ENCODE measurements around the gene MAGED1. TPM values are rescaled to one million over a fixed set of nuclear protein-coding genes. Genes with fewer than 3 reads are reported as not detected.

The MAGED1 gene
- polyA plus RNA-seq, 1 of the 3 experiments (the other 2 are of a cell fraction), result 184 TPM

GRCh38 chrX:51905711-51906110 lies 12.3 kb downstream of the MAGED1 start (continued):
- TF ChIP-seq IRF3 (IDR thresholded peaks at IDR 0.05; ENCODE audit: low read depth, low read length) (no peak), NRF1 (IDR thresholded peaks at IDR 0.05; ENCODE audit: low read depth, low read length) (no peak), RAD21 (IDR thresholded peaks at IDR 0.05; ENCODE audit: low read length) (no peak), CHD2 (IDR thresholded peaks at IDR 0.05; ENCODE audit: low read length, partially characterized antibody) (no peak), POLR2AphosphoS5 (IDR thresholded peaks at IDR 0.05; ENCODE audit: low read depth, low read length) (no peak), MEF2A (IDR thresholded peaks at IDR 0.05; ENCODE audit: borderline replicate concordance, low read depth) (no peak), USF1 (IDR thresholded peaks at IDR 0.05; ENCODE audit: borderline replicate concordance, low read depth) (no peak)

- H3K79me2 ChIP-seq (ENCODE audit: insufficient read depth), result no peaks in the 10 kb centered on the region
- POLR2A ChIA-PET, result no interaction called here
- H2AFZ ChIP-seq (ENCODE audit: low read depth), result no peak overlapping the region
- no peak overlapping the region for H3K9ac ChIP-seq
- WGBS (ENCODE audit: low lambda C conversion rate), result 26% methylated on average over 2 of the region's 2 CpGs
- TF ChIP-seq FOXM1 (IDR thresholded peaks at IDR 0.05; ENCODE audit: low read depth) (no peak), REST (IDR thresholded peaks at IDR 0.05; ENCODE audit: low read depth, low read length) (no peak), RXRA (IDR thresholded peaks at IDR 0.05; ENCODE audit: borderline replicate concordance, low read depth) (no peak), TCF12 (IDR thresholded peaks at IDR 0.05) (no peak), CTCF (IDR thresholded peaks at IDR 0.05) (no peak), PBX3 (IDR thresholded peaks at IDR 0.05) (no peak), RFX5 (IDR thresholded peaks at IDR 0.05; ENCODE audit: low read length) (no peak), NRF1 (IDR thresholded peaks at IDR 0.05; ENCODE audit: low read depth, low read length) (no peak)
- no peaks in the 10 kb centered on the region for H4K20me1 ChIP-seq (ENCODE audit: insufficient read depth)
- H3K4me3 ChIP-seq (ENCODE audit: low read depth in 2 of 2, low read length in 1 of 2), result no peak overlapping the region
- no peaks in the 10 kb centered on the region for H3K4me1 ChIP-seq (ENCODE audit: control insufficient read depth in 1 of 2, insufficient read depth in 2 of 2, low read depth in 1 of 2, low read length in 1 of 2)
- no peaks in the 10 kb centered on the region for H3K36me3 ChIP-seq (replicated peaks in 1 of 2; ENCODE audit: control insufficient read depth in 1 of 2, insufficient read depth in 2 of 2, low read length in 1 of 2)
- no peaks in the 10 kb centered on the region; the same call in 1 of the 2 replicates for H3K27me3 ChIP-seq (ENCODE audit: insufficient read depth)
- H3K9me3 ChIP-seq, result no peaks in the 10 kb centered on the region
- CTCF ChIA-PET, result no interaction called here
- no peak for DNase-seq
- no peak overlapping the region for H3K4me2 ChIP-seq
- H3F3A ChIP-seq (replicated peaks; ENCODE audit: insufficient read depth), result no peaks in the 10 kb centered on the region
- no peak overlapping the region for H3K27ac ChIP-seq (ENCODE audit: low read depth in 2 of 2, low read length in 1 of 2)
- H3K9me2 ChIP-seq, result no peaks in the 10 kb centered on the region
Observed at GRCh38 chrX:51917604-51918003, 24.2 kb downstream of the MAGED1 start.

Measured in SK-N-SH (cell line).